IgD-negative memory B cell (primary cell): ENCODE data around the gene CFAP70. TPM values are rescaled to one million over a fixed set of nuclear protein-coding genes. Genes with fewer than 3 reads are reported as not detected.

Experiments
- polyA plus RNA-seq: library from polyadenylated mRNA; unstranded; fragments of 300-500 nt; fragmentation: Illumina TruSeq; gene quantifications from one replicate; pipeline ENCODE4 v1.2.3, GENCODE V29; 2021

Gene CFAP70
- polyA plus RNA-seq, 1 donor from 2014 or later = 0.43 TPM

Other genes with a start within 250 kb of the CFAP70 start
- gene NUDT13, start 248.4 kb downstream of the CFAP70 start, polyA plus RNA-seq = 1.3 TPM
- 29.7 TPM for gene ECD, start 190.9 kb downstream of the CFAP70 start, polyA plus RNA-seq
- gene FAM149B1, start 190.7 kb downstream of the CFAP70 start, polyA plus RNA-seq = 5.5 TPM
- 28.3 TPM for gene DNAJC9, start 111.6 kb downstream of the CFAP70 start, polyA plus RNA-seq
- 119 TPM for gene MRPS16, start 106.2 kb downstream of the CFAP70 start, polyA plus RNA-seq
- 158 TPM for gene ANXA7, start 55.2 kb upstream of the CFAP70 start, polyA plus RNA-seq
- 0.35 TPM for gene MSS51, start 74.7 kb upstream of the CFAP70 start, polyA plus RNA-seq
- gene PPP3CB, start 137.2 kb upstream of the CFAP70 start, polyA plus RNA-seq = 6.7 TPM
- gene USP54, start 232.5 kb upstream of the CFAP70 start, polyA plus RNA-seq = 0.75 TPM